Gastrocnemius medialis (tissue), 4 donors: Measurements from ENCODE around the gene CALHM3. TPM values are rescaled to one million over a fixed set of nuclear protein-coding genes. Genes with fewer than 3 reads are reported as not detected.
"Not testable (repeated sequence)": the region's sequence is repeated elsewhere in the genome, so short reads cannot be mapped to it uniquely, and the experiment has no call there.

ENCODE experiments used
- ATAC-seq, 2 donors: fragments of 150-250 bp; one replicate each; pipeline ENCODE4 v1.9.1; 2016
- DNase-seq, 2 donors: peaks; one replicate each; pipeline ENCODE4 v3.0.0-alpha.2; 2019
- H3K27ac ChIP-seq, 4 donors: fragments of 200-600 bp; sonication (generic); 1 replicate in 1 of 4; 2 replicates in 3 of 4; pipeline ENCODE4 v1.5.1; 2016 to 2018; ENCODE audit warnings: mild to moderate bottlenecking in 2 of 4, moderate library complexity in 1 of 4
- H3K27me3 ChIP-seq, 3 donors: fragments of 200-600 bp; sonication (generic) in 2 of 3; 1 replicate in 1 of 3; 2 replicates in 2 of 3; pipeline versions ENCODE4 v1.5.1 to v1.6.0; 2016 to 2019; ENCODE audit warnings: mild to moderate bottlenecking in 1 of 3, moderate library complexity in 1 of 3
- H3K36me3 ChIP-seq, 2 donors: fragments of 200-600 bp; sonication (generic) in 1 of 2; one replicate each; pipeline ENCODE4 v1.5.1; 2017 to 2018
- H3K4me1 ChIP-seq, 2 donors: fragments of 200-600 bp; sonication (generic) in 1 of 2; one replicate each; pipeline ENCODE4 v1.5.1; 2016 to 2017; ENCODE audit warnings: mild to moderate bottlenecking in 2 of 2
- H3K4me3 ChIP-seq, 4 donors: fragments of 200-600 bp; sonication (generic) in 3 of 4; 1 replicate in 1 of 4; 2 replicates in 3 of 4; pipeline ENCODE4 v1.5.1; 2016 to 2019; ENCODE audit warnings: mild to moderate bottlenecking in 2 of 4
- H3K9me3 ChIP-seq, 3 donors: fragments of 200-600 bp; sonication (generic) in 2 of 3; 1 replicate in 1 of 3; 2 replicates in 2 of 3; pipeline ENCODE4 v1.5.1; 2016 to 2019
- POLR2A ChIP-seq, 2 donors: fragments of 450-650 bp; IDR thresholded peaks; one replicate each; pipeline ENCODE4 v1.6.1; 2017; ENCODE audit warnings: antibody characterized with exemption in 2 of 2, mild to moderate bottlenecking in 2 of 2, moderate library complexity in 2 of 2
- in situ Hi-C, 4 donors: fragments of 200-750 bp; cut with MboI; loops; one replicate each; pipeline versions ENCODE4 v1.15.0 to v1.8.0; 2017; ENCODE audit warnings: low sequenced_read_pairs in 4 of 4
- intact Hi-C: fragments of 100-400 bp; cut with DNase I; formaldehyde crosslinking; loops from one replicate; pipeline ENCODE4 v1.15.1; 2023; ENCODE audit warnings: low total_unique reads
- total RNA-seq, 4 donors: library from RNA; depleted of rRNA; stranded (reverse); fragments of >200 nt; gene quantifications; one replicate each; pipeline versions ENCODE4 v1.1.0 to v1.2.3, GENCODE V29; 2016
- TF ChIP-seq, protein P1 (sequence below), 5 experiments: fragments of 450-650 bp in 3 of 5; fragments of 200-600 bp in 2 of 5; sonication (generic) in 2 of 5; IDR thresholded peaks in 4 of 5; conservative IDR thresholded peaks in 1 of 5; 1 replicate in 4 of 5; 2 replicates in 1 of 5; pipeline ENCODE4 v1.5.1; 2016 to 2019; ENCODE audit warnings: antibody characterized with exemption in 5 of 5, mild to moderate bottlenecking in 3 of 5, moderate library complexity in 3 of 5

The CALHM3 gene
- total RNA-seq, 4 donors from 2014 or later, result not detected

DNA sequence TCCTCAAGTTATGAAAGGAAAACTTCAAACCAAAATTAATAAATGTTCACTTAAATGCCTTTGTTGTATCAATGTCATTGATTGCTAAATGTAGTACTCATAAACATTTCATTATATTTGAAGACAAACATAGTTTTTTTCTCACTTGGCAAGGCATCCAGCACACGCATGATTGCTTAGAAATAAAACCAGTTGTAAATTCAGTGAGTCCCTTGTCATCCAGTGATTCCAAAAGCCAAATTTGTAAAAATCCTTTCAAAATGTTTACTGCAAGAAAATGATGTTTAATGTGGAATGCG lies 8.3 kb upstream of the CALHM3 start:
- H3K36me3 ChIP-seq, result no peaks in the 10 kb centered on the region
- in situ Hi-C loops, result loop anchor here in 3 of 4 donors (5.0 to 10.0 kb wide), 3 partner anchors 63 to 73 kb away; no protein-coding TSS in a partner anchor

DNA sequence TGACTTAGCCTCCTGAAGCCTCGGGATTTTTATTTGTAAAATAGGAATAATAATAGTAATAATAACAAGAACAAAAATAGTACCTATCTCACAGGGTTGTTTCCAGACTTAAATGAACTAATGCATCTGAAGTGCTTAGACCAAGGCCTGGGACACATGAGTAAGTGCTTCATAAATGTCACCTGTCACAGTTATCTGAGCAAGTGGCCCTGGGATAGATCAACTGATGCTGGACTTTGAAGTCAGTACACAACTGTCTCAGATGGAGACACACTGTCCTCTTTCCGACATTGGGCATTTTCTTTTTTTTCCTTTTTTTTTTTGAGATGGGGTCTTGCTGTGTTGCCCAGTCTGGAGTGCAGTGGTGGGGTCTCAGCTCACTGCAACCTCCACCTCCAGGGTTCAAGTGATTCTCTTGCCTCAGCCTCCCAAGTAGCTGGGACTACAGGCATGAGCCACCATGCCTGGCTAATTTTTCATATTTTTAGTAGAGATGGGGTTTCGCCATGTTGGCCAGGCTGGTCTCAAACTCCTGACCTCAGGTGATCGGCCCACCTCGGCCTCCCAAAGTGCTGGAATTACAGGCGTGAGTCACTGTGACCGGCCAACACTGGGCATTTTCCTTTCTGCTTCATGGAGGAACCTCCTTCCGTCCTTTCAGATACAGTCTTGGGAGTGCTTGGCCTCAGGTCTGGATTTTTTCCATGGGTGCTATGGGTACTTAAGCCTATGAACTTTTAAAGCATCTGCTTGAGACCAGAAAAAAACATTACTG lies 7.8 kb upstream of the CALHM3 start:
- H3K27ac ChIP-seq, intact Hi-C loops: not testable (repeated sequence)
- in situ Hi-C loops, result loop anchor here in 3 of 4 donors (5.0 to 10.0 kb wide), 3 partner anchors 62 to 72 kb away; no protein-coding TSS in a partner anchor

More for the DNA sequence above, 8.3 kb upstream of the CALHM3 start:
- H3K4me1 ChIP-seq, result no peaks in the 10 kb centered on the region
- ATAC-seq, result no peak
- no peak overlapping the region for H3K27ac ChIP-seq
- H3K27me3 ChIP-seq, result no peaks in the 10 kb centered on the region
- no peaks in the 10 kb centered on the region for H3K9me3 ChIP-seq
- TF ChIP-seq, protein P1, sequence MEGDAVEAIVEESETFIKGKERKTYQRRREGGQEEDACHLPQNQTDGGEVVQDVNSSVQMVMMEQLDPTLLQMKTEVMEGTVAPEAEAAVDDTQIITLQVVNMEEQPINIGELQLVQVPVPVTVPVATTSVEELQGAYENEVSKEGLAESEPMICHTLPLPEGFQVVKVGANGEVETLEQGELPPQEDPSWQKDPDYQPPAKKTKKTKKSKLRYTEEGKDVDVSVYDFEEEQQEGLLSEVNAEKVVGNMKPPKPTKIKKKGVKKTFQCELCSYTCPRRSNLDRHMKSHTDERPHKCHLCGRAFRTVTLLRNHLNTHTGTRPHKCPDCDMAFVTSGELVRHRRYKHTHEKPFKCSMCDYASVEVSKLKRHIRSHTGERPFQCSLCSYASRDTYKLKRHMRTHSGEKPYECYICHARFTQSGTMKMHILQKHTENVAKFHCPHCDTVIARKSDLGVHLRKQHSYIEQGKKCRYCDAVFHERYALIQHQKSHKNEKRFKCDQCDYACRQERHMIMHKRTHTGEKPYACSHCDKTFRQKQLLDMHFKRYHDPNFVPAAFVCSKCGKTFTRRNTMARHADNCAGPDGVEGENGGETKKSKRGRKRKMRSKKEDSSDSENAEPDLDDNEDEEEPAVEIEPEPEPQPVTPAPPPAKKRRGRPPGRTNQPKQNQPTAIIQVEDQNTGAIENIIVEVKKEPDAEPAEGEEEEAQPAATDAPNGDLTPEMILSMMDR (IDR thresholded peaks at IDR 0.05 in 4 of 5, conservative IDR thresholded peaks at IDR 0.05 in 1 of 5), result no peak
- no peak for TF ChIP-seq POLR2A (IDR thresholded peaks at IDR 0.05)
- H3K4me3 ChIP-seq, result no peak overlapping the region
- no peak for DNase-seq
- intact Hi-C loops, result no loop called here

DNA sequence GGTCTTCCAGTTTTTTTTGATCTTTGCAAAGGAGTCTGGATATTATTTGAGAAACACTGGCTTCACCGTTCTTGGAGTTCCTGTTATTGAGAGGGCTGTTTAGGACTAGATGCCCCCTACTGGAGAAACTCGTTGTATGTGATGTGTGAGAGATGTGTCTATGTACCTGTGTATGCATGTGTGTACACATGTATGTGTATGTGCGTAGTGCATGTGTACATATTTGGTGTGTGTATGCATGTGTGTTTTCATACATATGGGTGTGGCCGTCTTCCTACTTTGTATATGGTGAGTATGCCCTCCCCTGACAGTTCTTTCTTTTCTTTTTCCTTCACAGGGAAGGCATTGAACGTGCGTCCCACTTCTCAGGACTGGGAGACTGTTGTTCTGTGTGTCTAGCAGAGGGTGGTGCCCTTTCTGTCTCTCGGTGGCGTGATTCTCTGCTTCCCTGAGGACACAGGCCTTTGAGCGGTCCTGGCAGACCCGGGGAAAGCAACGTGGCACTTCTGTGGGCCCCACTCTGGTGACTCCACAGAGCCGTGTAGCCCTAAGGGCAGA lies 3.0 kb upstream of the CALHM3 start:
- Histone ChIP-seq H3K27ac (no peak overlapping the region), H3K4me3 (no peak overlapping the region), H3K4me1 (no peaks in the 10 kb centered on the region), H3K27me3 (no peaks in the 10 kb centered on the region), H3K9me3 (no peaks in the 10 kb centered on the region), H3K36me3 (no peaks in the 10 kb centered on the region)
- in situ Hi-C loops (loop anchor here in 3 of 4 donors (5.0 to 10.0 kb wide), 3 partner anchors 57 to 67 kb away; no protein-coding TSS in a partner anchor), intact Hi-C loops (loop anchor here (1.0 to 5.0 kb wide), 2 partner anchors 65 to 110 kb away; no protein-coding TSS in a partner anchor)
- no peak for DNase-seq
- TF ChIP-seq, protein P1 (IDR thresholded peaks at IDR 0.05 in 4 of 5, conservative IDR thresholded peaks at IDR 0.05 in 1 of 5), result peak; percentile 22 to 57 (median 45)
- TF ChIP-seq POLR2A (IDR thresholded peaks at IDR 0.05), result no peak
- peak; percentile 67 to 75 for ATAC-seq

More for the DNA sequence above, 7.8 kb upstream of the CALHM3 start:
- not testable (repeated sequence) for H3K36me3 ChIP-seq, H3K4me3 ChIP-seq, DNase-seq, H3K27me3 ChIP-seq, ATAC-seq, H3K9me3 ChIP-seq, H3K4me1 ChIP-seq

DNA sequence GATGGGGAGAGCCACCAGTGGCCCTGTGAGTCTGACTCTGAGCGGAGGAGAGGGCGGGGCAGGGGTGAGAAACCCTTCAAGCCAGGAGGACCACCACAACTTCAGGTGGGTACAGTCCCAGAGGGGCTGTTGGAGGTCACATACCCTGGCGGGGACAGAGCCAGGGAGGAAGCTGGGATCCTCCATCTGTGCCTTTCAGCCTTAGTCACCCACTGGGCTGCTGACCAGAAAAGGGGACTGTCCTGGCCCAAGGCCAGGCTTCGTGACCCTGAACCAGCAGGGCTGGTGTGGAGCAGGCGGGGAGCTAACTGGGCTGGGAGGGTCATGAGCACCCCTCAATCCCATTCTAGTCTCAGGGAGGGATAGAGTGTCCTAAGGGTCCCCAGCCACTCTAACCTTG lies 1.5 kb upstream of the CALHM3 start:
- TF ChIP-seq POLR2A (IDR thresholded peaks at IDR 0.05), result no peak
- TF ChIP-seq, protein P1 (IDR thresholded peaks at IDR 0.05 in 4 of 5, conservative IDR thresholded peaks at IDR 0.05 in 1 of 5), result no peak
- Histone ChIP-seq H3K9me3 (no peaks in the 10 kb centered on the region), H3K27ac (no peak overlapping the region), H3K36me3 (no peaks in the 10 kb centered on the region), H3K4me3 (no peak overlapping the region), H3K4me1 (no peaks in the 10 kb centered on the region), H3K27me3 (no peaks in the 10 kb centered on the region)
- ATAC-seq, result no peak
- intact Hi-C loops (loop anchor here (5.0 kb wide), 1 partner anchor 112 kb away; no protein-coding TSS in a partner anchor), in situ Hi-C loops (loop anchor here in 3 of 4 donors (5.0 to 10.0 kb wide), 3 partner anchors 56 to 66 kb away; no protein-coding TSS in a partner anchor)
- DNase-seq, result no peak

DNA sequence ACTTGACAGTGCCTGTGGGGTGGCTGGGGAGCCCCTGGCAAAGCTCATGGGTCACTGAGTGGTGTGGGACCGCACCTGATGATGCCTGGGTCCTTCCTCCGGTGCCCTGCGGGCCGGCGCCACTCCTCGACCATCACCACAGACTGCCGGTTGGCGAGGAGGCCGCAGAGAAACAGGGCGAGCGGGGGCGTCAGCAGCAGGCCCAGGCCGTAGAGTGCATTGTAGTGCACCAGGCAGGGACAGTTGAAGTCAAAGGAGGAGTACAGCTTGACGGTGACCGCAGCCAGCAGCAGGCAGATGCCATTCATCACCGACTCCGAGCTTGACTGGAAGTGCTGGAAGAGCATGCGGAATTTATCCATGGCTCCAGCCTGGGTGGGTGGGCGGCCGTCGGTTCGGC lies 369 bp downstream of the CALHM3 start:
- intact Hi-C loops (no loop called here), in situ Hi-C loops (no loop called here)
- Histone ChIP-seq H3K27me3 (no peaks in the 10 kb centered on the region), H3K36me3 (no peaks in the 10 kb centered on the region), H3K4me1 (no peaks in the 10 kb centered on the region), H3K9me3 (no peaks in the 10 kb centered on the region), H3K4me3 (no peak overlapping the region), H3K27ac (no peak overlapping the region)
- ATAC-seq (no peak), DNase-seq (no peak)
- no peak for TF ChIP-seq POLR2A (IDR thresholded peaks at IDR 0.05)
- TF ChIP-seq, protein P1 (IDR thresholded peaks at IDR 0.05 in 4 of 5, conservative IDR thresholded peaks at IDR 0.05 in 1 of 5), result no peak
